Colon (tissue), 2 donors: ENCODE data around the gene IPO9.
"Not testable (repeated sequence)": the region's sequence is repeated elsewhere in the genome, so short reads cannot be mapped to it uniquely, and the experiment has no call there.

Experiments
- FAIRE-seq: peaks from 2 replicates; lab custom pipeline; 2012; peaks lifted over from hg19 to GRCh38; lab: Jason Lieb, UNC
- donor health status: control.
- donor health status: control.

Gene IPO9

DNA sequence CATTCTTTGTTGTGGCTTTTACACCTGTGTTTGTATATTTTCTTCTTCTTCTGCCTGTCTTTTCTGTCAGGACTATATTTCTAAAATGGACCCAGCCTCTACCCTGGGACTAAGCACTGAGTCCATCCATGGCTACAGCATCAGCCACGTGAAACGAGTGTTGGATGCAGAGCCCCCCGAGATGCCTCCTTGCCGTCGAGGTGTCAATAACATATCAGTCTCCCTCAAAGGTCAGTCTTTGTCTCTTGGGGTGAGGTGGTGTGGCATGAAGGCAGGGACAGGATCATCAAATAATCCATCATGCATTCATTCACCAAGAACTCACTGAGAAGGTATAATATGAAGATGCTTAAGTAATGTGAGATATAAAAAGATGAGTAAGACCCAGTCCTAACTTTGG lies 19.1 kb upstream of the IPO9 start:
- no peak for FAIRE-seq

DNA sequence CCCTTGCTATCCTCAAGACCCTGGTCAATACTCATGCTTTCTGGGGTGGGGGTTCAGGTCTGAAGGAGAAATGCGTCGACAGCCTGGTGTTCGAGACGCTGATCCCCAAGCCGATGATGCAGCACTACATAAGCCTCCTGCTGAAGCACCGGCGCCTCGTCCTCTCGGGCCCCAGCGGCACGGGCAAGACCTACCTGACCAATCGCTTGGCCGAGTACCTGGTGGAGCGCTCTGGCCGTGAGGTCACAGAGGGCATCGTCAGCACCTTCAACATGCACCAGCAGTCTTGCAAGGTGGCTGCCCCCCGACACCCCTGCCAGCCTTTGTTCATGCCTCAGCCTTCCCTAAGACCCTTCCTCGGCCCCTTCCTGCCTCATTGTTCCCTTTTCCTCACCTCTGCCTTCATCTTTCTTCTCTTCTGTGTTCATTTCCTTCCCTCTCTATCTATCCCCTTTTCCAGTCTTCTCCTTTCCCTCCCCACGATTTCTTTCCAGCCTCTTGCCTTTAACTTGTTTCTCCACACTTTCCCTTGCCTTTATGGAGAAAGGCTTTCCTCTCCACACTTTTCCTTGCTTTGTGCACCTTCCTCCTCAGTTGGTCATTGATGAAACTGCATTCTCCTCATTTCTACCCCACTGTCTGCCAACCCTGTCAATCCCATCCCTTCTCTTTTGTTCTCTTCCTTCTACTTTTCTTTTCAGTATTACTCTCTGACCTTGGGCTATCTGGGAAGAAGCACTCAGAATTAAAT lies 18.3 kb upstream of the IPO9 start:
- FAIRE-seq, result no peak

DNA sequence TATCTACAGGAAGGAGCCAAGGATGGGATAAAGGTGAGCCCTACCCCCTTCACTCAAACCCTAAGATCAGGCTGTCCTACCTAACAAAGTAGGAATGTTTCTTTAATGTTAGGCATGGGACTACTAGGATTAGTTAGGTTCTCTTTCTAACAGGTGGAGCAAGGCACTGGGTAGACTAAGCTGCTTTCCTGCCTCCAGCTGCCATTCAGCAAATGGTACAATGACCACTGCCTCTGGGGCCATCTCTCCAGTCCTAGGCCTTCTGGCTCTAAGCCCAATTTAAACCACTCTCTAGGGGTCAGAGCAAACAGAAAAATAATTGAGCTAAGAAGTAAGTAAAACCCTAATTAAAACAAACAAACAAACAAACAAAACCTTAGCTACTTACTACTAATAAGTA lies 15.7 kb upstream of the IPO9 start:
- no peak for FAIRE-seq

DNA sequence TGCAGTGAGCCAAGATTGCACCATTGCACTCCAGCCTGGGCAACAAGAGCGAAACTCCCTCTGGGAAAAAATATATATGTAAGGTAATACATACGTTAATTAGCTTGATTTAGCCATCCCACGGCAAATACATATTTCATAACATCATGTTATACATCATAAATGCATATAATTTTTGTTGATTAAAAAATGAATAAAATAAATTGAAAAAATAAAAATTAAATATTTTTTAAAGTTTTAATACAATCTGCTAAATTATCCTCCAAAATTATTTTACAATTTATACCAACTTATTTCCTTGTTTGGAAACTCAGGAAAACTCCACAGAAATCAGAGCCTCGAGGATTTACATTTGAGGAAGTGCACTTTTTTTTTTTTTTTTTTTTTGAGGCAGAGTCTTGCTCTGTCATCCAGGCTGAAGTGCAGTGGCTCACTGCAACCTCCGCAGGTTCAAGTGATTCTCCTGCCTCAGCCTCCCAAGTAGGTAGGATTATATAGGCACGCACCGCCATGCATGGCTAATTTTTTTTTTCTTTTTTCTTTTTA lies 12.6 kb upstream of the IPO9 start:
- FAIRE-seq, result no peak

DNA sequence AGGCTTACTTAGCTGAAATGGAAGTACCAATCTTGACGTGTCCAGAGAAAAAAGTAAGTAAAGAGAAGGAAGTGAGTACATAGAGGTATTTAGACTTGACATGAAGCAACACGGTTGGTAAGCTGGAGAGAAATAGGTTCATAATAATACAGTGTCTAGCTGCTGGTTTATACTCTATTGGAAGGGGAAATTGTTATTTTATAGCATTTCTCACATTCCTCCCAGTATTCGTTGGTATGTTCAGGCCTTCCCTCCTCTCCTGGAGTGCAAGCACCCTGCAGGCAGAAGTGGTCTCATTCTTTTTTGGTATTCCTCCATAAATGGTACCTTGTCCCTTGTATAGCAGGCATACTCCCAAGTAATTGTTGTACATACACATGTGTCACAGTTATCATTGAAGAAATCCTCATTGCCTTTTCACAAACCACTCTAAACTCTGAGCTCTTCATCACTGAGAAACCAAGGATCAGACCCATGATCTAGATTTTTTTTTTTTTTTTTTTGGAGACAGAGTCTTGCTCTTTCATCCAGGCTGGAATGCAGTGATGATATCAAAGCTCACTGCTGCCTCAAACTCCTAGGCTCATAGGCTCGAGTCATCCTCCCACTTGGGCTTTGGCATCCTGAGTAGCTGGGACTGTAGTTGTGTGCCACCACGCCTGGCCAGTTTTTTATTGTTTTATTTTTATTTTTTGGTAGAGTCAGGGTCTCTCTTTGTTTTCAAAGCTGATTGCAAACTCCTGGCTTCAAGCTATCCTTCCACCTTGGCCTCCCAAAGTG lies 9.8 kb upstream of the IPO9 start:
- no peak for FAIRE-seq

DNA sequence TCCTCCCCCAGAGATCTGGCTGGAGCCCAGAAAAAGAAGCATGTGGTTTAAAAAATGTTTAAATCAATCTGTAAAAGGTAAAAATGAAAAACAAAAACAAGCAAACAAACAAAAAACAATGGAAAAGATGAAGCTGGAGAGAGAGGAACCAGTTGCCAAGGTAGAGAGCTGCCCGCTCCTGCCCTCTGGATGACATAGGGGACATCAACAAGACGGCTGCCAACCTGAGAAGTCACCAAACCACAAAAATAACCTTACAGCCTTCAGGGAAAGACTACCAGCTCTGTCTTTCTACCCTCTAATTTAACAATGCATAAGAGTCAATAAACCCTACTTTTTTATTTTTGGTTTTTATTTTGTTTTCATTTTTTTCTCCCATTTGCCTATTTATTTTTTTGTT lies 8.5 kb upstream of the IPO9 start:
- no peak for FAIRE-seq

DNA sequence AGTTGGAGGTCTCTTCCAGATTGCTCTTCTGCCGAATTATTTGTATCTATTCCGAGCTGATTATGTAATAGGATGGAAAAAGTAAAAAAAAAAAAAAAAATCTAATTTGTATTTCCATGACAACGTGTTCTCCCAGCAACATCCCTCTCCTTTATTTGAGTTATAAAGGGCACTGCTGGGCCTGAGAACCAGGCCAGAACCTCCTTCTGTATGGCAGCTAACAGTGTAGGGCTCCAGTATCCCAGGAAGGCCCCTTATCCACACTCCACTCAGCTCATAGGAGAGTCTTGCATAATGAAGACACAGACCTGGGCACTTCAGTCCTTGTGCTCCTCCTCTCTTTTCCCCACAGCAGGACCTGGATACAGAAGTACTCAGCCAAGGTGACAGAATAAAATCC lies 3.7 kb upstream of the IPO9 start:
- no peak for FAIRE-seq

DNA sequence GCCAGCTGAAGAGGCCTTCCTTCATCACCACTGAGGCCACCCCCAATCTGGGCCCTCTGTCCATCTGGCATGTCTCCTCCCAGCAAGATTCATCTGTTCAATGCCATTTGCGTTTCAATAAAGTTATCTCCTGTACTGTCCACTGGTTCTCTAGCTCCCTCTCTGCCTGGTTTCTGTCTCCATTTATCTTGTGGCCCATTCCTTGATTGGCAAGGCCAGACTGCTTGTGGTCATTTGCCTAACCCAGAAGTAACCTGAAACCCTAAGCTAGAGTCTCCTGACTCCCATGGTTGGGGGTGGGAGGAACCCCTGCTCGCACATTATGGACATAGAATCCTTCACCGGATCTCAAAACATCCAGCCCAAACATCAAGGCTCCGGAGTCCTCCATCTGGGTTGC lies 2.1 kb upstream of the IPO9 start:
- no peak for FAIRE-seq

DNA sequence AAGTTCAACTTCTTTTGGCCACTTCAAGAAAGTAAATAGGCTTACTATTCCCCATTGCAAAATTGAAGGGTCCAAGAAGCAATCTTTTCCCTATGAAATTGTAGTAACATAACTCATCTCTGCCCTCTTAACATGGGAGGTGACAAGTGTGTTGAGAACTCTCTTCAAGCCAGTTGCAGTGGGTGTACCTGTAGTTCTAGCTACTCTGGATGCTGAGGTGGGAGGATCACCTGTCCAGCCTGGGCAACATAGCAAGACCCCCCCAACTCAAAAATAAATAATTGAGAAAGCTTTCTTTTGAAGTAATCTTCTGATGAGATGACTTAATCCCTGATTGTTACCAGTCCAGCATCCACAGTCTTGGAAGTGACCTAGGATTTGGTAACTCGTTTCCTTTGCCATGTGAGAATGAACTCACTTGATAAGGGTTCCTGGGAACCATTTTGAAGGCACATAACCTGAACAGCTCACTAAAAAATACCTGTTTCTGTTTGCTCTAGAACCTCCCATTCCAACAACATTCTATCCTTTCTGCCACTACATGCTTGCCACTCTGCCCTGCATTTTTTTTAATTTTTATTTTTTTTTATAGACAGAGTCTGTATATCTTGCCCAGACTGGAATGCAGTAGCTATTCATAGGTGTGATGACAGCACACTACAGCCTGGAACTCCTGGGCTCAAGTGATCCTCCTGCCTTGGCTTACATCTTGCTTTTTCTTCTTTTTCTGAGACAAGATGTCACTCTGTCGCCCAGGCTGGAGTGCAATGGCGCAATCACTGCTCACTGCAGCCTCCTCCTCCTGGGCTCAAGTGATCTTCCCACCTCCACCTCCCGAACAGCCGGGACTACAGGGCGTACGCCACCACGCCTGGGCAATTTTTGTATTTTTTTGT lies 1.4 kb upstream of the IPO9 start:
- no peak for FAIRE-seq

DNA sequence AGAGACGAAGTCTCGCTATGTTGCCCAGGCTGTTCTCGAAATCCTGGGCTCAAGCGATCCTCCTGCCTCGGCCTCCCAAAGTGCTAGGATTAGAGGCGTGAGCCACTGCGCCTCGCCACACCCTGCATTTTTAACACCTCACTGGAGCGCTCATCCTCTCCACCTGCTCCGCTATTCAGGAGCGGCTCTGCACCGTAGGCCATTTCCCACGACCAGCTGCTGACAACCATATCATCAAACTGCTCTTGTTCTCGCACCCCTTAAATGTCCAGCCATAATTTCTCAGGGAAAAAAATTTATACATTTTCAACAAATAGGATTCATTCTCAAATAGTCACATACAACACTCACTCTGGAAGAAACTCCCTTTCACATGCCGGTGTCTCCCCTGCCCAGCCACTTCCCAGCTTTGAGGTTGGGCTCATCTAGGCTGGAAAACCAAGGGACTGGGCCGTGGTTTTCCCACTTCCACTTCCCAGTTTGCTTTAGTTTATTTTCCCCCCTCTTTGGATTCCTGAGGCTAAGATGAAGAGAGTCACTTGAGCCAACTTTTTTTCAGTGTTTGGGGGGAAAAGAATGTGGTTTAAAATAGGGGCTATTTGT lies 639 bp upstream of the IPO9 start:
- FAIRE-seq, result no peak

DNA sequence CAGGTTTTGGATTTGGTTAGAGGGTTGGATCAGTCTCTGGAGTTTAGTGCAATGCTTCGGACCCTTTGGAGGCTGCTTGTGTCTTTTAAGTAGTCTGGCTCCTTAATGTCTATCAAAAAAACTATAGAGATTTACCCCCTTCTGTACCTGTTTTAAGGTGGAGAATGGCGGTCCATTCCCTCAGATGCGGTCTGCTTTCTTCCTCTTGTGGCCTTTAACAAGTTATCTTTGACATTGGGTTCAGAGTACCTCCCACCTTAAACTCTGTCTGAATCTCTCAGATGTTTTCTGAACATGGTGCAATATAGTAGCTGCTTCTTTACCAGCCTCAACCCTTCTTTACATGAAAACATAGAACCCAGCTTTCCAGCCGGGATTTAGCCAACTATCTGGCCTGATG lies 2.4 kb downstream of the IPO9 start:
- FAIRE-seq, result no peak

DNA sequence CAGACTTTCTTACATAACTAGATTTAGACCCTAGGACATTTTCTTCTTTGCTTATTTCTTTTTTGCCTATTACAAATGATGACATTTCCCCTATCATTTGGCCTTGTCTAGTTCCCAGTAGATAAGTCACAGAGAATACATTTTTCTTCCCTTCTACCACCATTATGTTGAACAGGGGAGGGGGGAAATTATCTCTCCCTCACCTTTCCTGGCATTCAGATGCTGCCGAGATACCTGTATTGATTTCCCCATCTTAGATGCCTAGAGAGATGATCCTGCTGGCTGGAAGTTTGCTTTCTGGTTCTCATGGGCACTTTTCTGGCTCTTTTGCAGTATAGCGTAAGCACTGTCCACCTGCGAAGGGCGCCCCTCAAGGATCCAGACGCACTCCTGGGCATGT lies 5.7 kb downstream of the IPO9 start:
- no peak for FAIRE-seq

DNA sequence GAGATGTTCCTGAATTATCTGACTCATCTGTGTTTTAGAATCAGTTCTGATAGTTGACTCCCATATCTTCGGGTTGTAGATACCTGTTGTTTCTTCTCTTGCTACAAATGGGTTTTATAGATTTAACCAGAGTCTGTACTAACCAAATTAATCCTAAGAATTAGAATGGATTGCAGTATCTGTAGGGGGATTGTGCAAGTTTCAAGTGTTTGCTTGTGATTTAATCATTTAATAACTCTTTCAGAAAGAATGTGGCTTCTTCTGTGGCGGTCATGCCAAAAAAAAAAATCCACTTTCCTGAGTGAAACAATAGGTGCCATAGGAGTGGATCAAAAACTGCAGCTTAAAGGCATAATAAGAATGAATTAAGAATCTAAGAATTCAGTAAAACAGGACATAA lies 9.4 kb downstream of the IPO9 start:
- FAIRE-seq, result no peak

DNA sequence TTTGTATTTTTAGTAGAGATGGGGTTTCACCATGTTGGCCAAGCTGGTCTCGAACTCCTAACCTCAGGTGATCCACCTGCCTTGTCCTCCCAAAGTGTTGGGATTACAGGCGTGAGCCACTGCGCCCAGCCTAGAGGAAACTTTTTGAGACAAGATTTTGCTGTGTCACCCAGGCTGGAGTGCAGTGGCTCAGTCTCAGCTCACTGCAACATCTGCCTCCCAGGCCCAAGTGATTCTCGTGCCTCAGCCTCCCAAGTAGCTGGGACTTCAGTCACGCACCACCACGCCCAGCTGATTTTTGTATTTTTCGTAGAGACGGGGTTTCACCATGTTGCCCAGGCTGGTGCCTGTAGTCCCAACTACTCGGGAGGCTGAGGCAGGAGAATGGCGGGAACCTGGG lies 10.1 kb downstream of the IPO9 start:
- FAIRE-seq, result not testable (repeated sequence)

DNA sequence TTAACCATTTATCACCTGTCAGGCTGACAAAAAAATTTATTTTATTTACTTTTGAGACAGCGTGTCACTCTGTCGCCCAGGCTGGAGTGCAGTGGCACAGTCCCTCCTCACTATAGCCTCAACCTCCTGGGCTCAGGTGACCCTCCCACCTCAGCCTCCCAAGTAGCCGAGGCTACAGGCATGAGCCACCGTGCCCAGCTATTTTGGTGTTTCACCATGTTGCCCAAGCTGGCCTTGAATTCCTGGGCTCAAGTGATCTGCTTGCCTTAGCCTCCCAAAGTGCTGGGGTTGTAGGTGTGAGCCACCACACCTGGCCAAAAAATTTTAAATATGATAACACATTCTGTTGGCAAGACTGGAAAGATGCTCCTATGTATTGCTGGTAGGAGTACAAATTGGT lies 11.1 kb downstream of the IPO9 start:
- FAIRE-seq, result no peak

DNA sequence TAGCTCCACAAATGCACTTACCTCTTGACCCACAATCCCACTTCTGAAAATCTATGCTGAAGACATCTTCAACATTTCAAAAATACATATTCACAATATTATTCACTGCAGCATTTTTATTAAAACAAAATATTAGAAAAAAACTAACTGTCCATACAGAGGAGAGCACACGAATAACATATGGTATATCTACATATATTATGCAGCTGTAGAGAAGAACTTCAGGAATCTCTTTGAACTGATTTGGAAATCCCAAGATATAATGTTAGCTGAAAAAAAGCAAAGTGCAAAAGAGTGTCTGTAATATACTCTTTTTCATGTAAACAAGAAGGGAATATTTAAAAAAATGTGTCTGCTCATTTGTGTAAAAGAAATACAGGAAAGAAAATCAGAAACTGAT lies 11.5 kb downstream of the IPO9 start:
- no peak for FAIRE-seq

DNA sequence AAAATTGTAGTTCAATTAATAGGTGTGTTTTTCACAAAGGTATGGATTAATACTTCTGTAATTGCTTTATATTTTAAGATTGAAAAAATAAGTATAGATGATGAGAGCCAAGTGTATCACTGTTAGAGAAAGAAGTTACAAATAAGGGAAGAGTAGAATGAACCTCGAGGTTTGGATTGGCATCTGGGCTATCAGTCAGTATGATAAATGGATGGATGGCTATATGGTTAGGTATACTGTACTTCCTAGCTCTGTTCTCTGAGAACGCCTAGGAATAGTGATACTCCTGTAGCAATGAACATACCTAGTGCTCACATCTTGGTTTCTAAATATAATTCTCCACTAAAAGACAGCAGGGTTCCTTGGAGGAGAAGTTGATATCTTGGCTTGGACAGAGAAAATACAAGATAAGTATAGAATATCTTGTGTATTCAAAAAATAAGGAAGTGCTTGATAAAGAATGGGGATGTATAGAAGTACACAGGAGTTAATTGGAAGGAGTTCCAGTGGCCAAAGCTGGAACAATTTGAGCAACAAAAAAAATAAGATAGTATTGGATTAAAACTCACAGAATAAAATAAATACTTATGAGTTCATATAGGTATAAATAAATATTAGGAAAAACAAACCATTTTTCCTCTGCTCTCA lies 12.4 kb downstream of the IPO9 start:
- FAIRE-seq, result no peak

DNA sequence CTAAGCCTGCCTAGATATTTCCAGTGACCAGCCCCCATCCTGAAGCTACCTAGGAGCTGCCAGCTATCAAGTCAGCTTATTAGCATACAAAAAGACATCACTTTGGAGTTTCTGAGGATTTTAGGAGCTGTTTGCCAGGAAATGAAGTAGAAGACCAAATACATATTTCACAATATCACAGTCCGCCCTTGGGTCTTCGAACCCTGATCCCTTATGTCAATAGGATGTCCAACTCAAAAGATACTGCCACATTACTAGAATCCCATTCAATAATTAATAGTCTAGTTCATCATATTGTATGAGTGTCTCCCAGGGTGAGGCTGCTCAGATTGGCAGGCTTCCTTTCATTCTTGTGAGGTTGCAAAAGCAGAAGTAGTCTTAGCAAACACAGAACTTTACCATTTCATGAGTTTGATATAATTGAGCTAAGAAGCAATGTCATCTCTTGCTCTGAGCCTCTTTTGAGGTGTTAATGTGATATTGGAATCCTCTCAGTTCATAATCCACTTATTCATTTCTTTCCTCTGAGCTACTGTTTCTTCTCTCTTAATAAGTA lies 13.6 kb downstream of the IPO9 start:
- no peak for FAIRE-seq

DNA sequence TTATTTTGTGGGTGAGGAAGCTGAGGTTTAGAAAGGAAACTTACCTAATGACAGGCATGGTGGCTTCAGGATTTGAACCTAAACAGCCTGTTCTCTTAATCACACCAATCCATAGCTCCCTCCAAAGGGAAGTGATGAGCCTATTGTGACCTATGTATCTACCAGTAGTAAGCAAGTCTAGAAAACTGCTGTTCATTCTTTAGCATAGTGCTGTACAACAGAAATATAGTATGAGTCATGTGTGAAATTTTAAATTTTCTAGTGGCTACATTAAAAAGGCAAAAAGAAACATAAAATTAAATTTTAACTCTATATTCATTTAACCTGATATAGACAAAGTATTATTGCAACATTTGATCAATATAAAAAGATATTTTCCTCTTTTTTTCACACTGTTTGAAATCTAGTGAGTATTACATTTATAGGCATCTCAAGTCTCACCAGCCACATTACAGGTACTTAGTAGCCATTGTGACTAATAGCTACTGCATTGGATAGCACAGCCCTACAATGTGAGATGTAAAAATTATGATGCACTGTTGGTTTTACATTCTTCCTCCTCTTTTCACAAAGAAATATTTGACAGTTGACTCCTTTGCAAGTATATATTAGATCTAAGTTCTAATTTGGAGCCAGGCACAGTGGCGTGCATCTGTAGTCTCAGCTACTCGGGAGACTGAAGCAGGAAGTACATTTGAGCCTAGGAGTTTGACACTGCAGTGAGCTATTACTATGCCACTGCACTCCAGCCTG lies 16.6 kb downstream of the IPO9 start:
- no peak for FAIRE-seq

DNA sequence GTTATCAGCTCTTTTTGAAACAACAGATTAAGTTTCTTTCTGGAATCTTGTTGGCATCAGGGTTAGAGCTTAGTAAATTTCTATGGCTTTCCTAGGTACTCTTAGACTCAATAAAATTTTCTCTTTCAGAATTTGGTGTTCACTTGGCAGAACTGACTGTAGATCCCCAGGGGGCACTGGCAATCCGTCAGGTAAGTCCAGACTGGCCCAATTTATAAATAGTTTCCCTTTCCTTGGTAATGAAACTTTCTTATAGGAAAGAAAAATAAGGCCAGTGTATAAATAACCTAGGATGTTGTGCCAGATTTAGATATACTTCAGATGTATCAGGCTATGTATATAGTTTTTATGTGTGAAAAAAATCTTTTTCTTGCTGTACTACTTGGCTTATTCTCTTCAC lies 18.2 kb downstream of the IPO9 start:
- FAIRE-seq, result no peak

DNA sequence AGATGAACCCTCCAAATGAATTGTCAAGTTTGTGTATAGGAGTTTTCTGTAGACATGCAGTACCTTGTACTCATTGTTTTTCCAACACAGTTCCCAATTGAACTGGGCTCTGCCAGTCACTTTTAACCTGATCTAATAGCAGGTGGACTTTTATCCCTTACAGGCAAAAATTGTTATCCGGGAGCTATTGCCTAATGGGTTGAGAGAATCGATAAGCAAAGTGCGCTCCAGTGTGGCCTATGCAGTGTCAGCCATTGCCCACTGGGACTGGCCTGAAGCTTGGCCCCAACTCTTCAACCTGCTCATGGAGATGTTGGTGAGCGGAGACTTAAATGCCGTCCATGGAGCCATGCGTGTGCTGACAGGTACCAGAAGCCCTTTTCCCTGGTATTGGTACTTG lies 19.3 kb downstream of the IPO9 start:
- FAIRE-seq, result no peak
